ENCODE results near the gene LATS2.
A peak's percentile ranks its signal among the peaks of the same experiment; 100 is the strongest.
"Not testable (repeated sequence)": the region's sequence is repeated elsewhere in the genome, so short reads cannot be mapped to it uniquely, and the experiment has no call there.

Gene LATS2

DNA sequence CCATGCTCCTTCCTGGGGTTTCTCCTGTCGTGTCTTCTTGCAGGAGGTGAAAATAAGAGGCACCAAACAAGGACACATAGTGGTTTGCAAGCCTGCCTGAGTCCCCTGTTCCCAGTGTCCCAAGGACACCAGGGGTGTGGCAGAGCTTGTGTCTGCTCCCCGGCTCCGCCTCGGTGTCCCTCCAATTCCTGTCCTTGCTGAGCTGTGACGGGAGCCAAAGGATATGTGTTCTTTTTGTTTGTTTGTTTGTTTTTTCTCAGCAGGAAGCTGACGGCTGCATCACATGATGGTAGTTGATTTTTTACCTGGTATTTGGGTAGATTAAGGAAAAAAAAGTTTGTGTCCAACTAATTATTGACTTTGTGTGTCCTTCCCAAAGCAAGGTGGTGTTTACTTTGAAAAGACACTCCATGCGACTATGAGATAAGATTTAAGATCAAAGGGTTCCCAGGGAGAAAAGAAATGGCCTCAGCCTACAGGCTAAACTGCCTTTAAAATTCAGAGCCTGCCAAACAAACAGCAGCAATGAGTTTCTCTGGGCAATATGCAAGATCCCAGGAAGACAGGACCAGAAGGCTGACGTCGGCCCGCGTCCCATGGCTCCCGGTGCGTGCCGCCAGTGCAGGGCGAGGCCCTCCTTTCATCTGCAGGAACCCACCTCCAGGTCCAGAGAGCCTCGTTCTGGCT is 108.0 kb downstream of the LATS2 start:
- no peak for DNase-seq

DNA sequence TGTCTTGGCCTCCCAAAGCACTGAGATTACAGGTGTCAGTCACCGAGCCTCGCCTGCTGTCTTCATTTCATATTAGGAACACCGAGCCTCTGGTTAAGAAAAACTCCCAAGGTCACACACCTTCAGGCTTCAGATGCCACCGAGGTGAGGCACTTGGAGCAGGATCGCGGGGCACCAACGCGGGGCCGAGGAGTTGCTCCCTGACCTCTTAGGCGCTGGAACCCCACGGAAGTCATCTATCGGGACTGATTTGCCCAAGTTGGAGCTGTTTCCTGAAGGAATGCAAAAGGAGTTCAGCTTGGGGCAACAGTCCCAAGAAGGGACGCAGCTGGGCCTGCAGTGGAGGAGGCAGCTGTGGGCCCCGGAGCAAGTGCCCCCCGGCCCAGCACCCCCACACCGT is 108.5 kb downstream of the LATS2 start:
- DNase-seq: no peak

DNA sequence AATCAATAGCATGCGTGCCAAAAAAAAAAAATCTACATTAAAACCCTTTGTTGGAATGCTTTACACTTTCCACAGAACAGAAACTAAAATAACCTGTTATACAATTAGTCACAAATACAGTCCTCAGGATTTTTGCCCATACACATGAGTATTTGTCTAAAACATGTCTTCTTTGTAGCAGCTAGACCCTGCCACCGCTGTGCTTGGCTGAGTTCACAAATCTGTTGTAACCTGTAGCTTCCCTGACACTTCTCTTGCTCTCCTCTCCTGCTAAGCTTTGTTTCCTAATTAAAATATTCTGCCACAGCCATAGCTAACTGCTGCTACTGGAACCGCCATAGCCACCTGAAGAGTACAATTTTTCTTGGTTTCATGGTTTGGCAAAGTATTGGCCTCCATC is 113.4 kb downstream of the LATS2 start:
- DNase-seq: not testable (repeated sequence)

DNA sequence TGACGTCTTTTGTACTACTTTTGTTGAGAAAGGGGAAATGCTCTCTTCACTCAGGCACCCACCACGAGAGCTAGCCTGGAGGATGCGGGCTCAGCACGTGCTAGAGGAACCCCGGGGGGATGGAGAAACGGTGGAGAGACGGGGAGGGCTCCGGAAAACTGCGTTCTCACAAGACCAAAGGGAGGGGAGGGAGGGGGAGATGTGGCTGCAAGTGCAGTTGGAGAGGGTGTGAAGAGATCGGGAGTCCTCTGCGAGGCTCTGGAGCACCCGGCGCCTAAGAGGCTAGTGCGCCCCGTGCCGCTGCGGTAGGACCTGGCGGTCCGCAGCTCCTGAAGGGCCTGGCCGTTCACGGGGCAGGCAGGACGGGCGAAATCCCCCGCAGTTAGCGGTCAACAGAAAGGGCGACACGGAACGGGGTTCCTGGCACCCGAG is 115.4 kb downstream of the LATS2 start:
- DNase-seq: no peak

DNA sequence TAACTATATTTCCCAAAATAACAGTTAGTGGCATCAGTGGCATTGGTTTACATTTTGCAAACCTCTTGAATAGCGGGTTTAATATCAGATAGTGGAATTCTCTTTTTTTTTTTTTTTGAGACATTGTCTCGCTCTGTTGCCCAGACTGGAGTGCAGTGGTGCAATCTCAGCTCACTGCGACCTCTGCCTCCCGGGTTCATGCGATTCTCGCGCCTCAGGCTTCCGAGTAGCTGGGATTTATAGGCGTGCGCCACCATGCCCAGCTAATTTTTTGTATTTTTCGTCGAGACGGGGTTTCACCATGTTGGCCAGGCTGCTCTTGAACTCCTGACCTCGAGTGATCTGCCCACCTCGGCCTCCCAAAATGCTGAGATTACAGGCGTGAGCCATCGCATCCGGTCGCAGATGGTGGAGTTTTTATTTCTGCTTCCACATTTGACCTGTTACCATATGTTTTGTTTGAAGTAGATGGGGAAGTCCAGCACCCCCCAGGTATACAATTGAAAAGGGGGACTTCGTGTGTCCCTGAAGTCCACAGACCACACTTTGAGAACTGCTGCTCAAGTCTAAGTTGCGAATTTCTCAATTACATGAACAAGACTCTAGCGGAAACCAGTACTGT is 118.3 kb downstream of the LATS2 start:
- DNase-seq: no peak

DNA sequence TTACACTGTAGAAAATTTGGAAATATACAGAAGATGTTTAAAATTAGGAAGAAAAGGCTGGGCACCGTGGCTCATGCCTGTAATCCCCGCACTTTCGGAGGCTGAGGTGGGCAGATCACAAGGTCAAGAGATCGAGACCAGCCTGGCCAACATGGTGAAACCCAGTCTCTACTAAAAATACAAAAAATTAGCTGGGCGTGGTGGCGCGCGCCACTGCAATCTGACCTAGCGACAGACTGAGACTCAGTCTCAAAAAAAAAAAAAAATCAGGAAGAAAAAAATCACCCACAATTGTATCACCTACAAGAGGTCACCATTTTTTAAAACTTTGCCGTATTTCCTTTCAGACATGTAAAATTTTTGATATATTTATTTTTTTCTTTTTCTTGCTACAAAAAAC is 120.9 kb downstream of the LATS2 start:
- not testable (repeated sequence) for DNase-seq

DNA sequence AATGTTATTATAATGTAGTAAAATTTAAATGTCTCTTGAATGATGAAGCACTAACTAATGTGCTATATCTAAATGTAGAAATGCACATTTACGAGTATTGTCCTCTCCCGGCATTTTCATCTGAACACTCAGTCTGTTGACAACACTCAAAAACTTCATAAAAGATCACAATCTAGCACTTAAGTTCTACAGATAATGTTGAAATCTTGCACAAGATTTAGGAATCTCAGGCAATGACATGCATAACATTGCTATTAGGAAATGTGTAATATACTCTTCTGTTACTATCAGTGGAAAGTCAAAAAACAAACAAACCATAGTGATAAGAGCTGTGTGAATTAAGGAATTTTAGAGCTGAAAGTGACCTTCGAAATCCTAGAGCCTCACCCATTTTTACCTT is 121.3 kb downstream of the LATS2 start:
- no peak for DNase-seq

DNA sequence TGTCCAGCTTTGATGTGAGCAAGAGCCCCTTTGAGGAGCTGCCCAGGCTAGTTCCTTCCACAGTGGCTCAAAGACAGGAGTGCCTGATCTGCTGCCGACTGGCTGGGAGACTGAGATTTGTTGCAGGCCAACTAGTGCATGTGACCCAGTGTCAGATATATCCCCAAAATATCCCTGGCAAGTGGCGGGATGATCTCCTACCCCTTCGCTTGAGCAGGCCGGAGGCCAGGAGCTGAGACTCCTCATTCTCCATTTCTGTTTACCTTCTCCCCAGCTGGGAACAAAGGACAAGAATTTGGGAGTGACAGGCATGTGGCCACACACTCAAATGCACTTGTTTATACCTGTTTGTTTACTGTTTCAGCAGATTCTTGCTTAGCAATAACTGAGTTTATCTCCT is 121.7 kb downstream of the LATS2 start:
- DNase-seq: no peak

DNA sequence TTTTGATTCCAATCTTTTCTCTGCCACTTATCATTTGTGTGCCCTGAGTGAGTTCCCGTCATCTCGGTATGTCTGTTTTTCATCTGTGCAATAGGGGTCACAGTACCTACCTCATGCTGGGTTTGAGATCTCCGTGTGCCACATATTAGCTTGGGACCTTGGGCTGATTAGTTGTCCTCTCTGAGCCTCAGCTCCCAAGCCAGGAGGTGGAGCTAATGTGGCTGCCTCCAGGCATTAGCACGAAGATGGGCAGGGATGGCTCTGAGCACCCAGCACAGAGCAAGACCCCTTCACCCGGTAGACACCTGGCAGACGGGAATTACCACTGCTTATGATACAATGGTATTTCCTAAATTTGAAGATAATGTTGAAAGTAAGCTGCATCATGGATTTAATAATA is 123.1 kb downstream of the LATS2 start:
- no peak for DNase-seq

DNA sequence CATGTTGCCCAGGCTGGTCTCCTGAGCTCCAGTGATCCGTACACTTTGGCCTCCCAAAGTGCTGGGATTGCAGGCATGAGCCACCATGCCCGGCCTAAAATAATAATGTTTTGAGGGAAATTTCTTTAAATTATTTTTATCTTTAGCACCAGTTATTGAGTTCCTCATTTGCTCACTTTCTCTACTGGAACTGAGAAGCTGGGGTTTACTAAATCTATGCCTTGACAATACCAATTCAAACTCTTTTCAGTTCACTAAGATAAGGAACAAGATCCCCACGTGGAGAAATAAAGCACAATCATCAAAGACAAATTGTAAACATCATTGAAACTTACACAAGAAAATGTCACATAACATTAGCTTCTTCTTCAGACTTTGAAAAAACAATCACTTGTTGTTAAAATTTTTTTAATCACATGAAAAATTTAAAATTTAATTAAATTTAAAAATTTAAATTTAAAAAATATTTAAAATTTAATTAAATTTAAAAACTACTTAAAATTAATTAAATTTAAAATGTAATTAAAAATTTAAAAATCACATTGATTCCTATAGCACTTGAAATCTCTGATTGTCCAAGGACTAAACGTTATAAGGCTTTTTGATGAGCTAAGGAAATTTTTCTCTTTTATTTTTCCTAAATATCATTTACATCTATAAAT is 133.7 kb downstream of the LATS2 start:
- no peak for DNase-seq

DNA sequence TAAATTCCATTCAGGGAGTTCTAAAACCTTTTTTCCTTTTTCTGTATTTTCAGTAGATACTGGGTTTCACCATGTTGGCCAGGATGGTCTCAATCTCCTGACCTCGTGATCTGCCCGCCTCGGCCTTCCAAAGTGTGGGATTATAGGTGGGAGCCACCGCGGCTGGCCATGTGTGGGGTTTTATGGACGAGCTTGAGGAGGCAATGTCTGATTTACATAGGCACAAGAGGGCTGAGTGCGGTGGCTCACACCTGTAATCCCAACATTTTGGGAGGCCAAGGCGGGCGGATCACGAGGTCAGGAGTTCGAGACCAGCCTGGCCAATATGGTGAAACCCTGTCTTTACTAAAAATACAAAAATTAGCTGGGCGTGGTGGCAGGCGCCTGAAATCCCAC is 136.0 kb downstream of the LATS2 start:
- DNase-seq: not testable (repeated sequence)

DNA sequence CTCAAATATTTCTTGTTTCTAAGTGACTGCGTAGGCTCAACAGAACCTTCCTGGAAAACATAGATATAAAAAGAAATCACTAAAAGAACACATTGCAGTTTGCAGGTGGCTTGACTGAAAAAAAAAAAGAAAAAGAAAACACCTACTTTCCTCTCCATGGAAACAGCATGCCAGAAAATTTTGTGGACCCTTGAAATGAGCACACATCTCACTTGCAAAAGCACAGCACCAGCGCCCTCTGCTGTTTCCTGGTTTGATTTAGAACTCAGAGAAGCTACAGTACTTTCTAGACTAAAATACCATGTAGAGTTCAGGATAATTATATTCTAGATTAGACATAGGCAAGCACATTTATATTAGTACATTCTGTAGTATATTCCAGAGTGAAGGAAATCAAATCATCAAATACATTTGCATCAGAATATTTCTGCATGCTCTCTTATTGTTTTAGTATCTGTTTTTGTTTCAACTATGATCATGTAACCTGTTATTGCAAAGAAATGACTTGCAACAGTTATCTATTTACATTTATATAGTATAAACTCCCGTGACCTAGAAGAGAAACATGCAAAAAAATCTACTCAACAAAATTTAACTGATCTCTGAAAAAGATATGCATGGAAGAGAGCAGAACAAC is 136.5 kb downstream of the LATS2 start:
- DNase-seq: peak; percentile 33

DNA sequence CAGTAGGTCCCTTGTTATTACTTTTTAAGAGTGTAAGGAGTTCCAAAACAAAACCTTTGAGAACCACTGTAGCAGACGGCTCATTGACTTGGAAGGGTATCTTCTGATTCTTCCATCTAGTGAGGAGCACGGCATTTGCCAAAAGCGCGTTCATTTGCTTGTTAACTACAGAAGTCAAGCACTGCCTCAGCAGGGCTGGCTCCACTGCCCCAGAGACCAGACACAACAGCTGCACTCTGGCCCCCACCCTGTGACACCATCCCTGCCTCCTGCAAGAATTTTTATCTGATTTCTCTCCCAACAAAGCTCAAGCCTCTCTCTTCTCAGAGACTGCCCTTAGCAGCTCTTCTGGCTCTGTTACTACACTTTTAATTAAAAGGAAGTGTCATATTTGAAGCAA is 138.1 kb downstream of the LATS2 start:
- no peak for DNase-seq

Measured in NK-92 treated with Interleukin-12 subunit alpha and Interleukin-12 subunit beta, amount 100 ng/mL, for 24 hours (cell line).